Skeletal muscle tissue (tissue), 4 donors: ENCODE data around the gene CFAP210. TPM values are rescaled to one million over a fixed set of nuclear protein-coding genes. Genes with fewer than 3 reads are reported as not detected.

Experiments
- H3K27ac ChIP-seq: one replicate; pipeline ENCODE4 v1.7.0; 2013; ENCODE audit warnings: mild to moderate bottlenecking, low read depth, low read length, inconsistent platforms
- H3K27me3 ChIP-seq, 3 donors: one replicate each; pipeline ENCODE4 v1.7.0; 2013; ENCODE audit warnings: low read length in 3 of 3; ENCODE audit not compliant: control insufficient read depth in 3 of 3, insufficient read depth in 3 of 3
- H3K36me3 ChIP-seq, 3 donors: one replicate each; pipeline ENCODE4 v1.7.0; 2013; ENCODE audit warnings: low read length in 3 of 3; ENCODE audit not compliant: control insufficient read depth in 3 of 3, insufficient read depth in 3 of 3
- H3K4me1 ChIP-seq, 3 donors: one replicate each; pipeline ENCODE4 v1.7.0; 2013; ENCODE audit warnings: low read length in 3 of 3, mild to moderate bottlenecking in 3 of 3; ENCODE audit not compliant: control insufficient read depth in 3 of 3, insufficient read depth in 3 of 3
- H3K4me3 ChIP-seq, 3 donors: one replicate each; pipeline ENCODE4 v1.7.0; 2013; ENCODE audit warnings: low read length in 3 of 3
- H3K9ac ChIP-seq, 3 donors: one replicate each; pipeline ENCODE4 v1.7.0; 2013; ENCODE audit warnings: low read length in 3 of 3, mild to moderate bottlenecking in 3 of 3, moderate library complexity in 2 of 3, low read depth in 1 of 3
- H3K9me3 ChIP-seq, 3 donors: one replicate each; pipeline ENCODE4 v1.7.0; 2013; ENCODE audit warnings: low read length in 3 of 3; ENCODE audit not compliant: control insufficient read depth in 3 of 3
- total RNA-seq: library from RNA; depleted of rRNA; stranded (reverse); fragments of >200 nt; gene quantifications from one replicate; pipeline ENCODE4 v1.2.3, GENCODE V29; 2014
- donor health status: Osteomylitis.

Gene CFAP210
- total RNA-seq, 1 donor from 2014 or later = not detected

DNA sequence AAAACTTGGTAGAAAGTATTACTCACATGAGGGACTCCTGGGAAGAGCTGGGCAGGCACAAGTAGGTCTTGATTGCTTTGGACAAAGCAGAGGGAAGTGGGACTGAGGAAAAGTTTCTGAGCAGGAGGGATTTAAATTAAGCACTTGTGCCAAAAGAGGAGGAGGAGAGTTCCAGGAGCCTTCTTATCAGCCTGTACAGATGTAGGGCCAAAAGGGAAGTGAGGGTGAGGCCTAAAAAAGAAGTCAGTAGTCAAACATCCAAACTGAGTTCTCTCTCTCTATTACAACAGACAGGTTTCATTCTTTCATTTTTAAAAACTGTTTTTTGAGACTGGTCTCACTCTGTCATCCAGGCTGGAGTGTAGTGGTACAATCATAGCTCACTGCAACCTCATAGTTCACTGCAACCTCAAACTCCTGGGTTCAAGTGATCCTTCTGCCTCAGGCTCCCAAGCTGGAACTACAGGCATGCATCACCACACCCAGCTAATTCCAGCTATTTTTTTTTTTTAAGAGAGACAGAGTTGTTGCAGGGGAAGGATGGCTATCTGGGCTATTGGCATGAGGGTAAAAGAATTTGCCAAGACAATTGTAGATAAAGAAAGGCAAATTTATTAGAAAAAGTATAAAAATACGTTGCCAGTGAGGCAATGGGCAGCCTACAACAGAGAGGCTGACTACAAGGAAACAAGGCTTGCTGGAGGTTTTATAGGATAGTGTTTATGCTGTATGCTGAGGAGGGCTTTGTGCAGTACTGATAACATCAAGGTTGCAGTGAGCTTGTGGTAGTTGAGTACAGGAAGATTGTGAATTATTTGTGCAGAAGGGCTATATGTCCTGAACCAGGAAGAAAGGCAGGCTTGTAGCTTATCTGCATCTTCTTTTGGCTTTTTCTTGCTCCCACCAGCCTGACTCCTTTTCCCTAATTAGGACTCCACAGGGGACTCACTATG lies 29.0 kb downstream of the CFAP210 start:
- H3K36me3 ChIP-seq = no peaks in the 10 kb centered on the region
- H3K9ac ChIP-seq = no peak overlapping the region
- H3K9me3 ChIP-seq = no peaks in the 10 kb centered on the region
- no peak overlapping the region for H3K4me3 ChIP-seq
- no peaks in the 10 kb centered on the region for H3K27me3 ChIP-seq
- no peaks in the 10 kb centered on the region for H3K4me1 ChIP-seq
- H3K27ac ChIP-seq = no peak overlapping the region

DNA sequence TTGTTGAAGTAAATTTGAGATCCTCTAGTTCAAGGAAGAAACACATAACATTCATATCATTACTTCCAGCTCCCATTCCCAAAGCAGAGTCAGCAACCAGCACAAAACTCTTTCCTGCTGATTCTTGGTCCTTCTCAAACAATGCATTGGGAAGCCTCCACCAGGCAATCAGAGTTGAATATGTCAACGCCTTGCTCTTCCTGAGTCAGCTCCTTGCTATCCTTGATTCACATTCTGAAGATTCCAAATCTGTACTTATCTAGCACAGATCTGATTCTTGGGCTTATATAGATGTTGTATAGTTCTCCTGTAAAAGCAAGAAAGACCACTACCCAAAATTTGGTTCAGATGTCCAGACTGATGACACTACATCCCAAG lies 29.6 kb downstream of the CFAP210 start:
- H3K27me3 ChIP-seq = no peaks in the 10 kb centered on the region
- no peaks in the 10 kb centered on the region for H3K9me3 ChIP-seq
- H3K9ac ChIP-seq = no peak overlapping the region

DNA sequence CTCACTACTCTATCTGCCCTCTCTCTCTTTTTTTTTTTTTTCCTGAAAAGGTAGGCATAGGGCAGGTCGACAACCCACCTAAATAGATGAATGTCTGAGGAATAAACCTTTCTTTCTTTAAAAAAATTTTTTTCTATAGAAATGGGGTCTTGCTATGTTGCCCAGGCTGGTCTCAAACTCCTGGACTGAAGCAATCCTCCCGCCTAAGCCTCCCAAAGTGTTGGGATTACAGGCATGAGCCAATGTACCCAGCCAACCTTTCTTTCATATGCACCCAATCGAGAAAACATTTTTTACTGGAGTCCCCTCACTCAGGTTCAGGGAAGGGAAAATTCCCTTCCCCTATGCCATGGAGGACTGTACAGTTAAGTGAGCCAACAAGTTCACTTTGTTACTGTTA lies 31.0 kb downstream of the CFAP210 start:
- no peaks in the 10 kb centered on the region for H3K27me3 ChIP-seq
- H3K9ac ChIP-seq = no peak overlapping the region
- H3K27ac ChIP-seq = no peak overlapping the region
- H3K4me1 ChIP-seq = no peaks in the 10 kb centered on the region
- no peak overlapping the region for H3K4me3 ChIP-seq
- H3K9me3 ChIP-seq = no peaks in the 10 kb centered on the region
- no peaks in the 10 kb centered on the region for H3K36me3 ChIP-seq

More for the DNA sequence above, 29.6 kb downstream of the CFAP210 start:
- Histone ChIP-seq H3K4me1 (no peaks in the 10 kb centered on the region), H3K27ac (no peak overlapping the region), H3K36me3 (no peaks in the 10 kb centered on the region), H3K4me3 (no peak overlapping the region)

DNA sequence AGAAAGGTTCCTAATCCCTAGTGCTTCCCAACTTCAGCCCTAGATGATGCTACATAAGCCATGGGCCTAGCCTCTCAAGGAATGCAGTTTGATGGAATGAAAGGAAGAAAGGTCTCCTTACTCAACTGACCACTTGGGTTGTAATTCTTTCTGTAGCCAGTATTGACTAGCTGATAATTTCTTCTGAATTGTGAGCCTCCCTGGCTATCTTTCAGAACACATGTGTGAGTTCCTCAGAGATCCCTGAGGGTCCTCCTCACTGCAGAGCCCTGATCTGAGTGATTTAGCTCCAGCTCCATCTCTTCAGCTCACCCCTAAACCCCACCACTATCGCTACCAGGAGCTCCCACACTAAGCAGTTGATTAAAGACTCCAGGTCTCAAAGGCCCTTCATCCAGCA lies 31.5 kb downstream of the CFAP210 start:
- Histone ChIP-seq H3K4me3 (no peak overlapping the region), H3K27me3 (no peaks in the 10 kb centered on the region), H3K27ac (no peak overlapping the region), H3K9me3 (no peaks in the 10 kb centered on the region), H3K4me1 (no peaks in the 10 kb centered on the region), H3K36me3 (no peaks in the 10 kb centered on the region), H3K9ac (no peak overlapping the region)

DNA sequence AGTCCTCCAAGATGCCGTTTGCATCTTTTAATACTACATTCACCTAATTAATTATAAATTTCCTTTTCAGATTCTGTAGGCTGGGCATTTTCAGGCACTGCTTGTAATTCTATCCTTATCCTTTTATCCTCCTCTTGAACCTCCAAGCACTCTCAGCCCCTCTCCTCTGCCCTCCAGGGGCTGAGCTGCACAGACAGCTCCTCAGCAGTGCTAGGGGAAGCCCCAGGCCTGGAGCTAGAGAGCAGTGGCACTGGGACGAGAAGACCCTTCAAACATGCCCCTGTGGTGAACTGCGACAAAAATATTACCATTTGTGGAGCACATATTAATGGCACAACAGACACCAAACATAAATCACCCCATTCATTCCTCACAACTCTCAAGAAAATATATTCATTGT lies 32.9 kb downstream of the CFAP210 start:
- Histone ChIP-seq H3K27me3 (no peaks in the 10 kb centered on the region), H3K36me3 (no peaks in the 10 kb centered on the region), H3K4me3 (no peak overlapping the region), H3K9ac (no peak overlapping the region), H3K4me1 (no peaks in the 10 kb centered on the region), H3K27ac (no peak overlapping the region), H3K9me3 (no peaks in the 10 kb centered on the region)

DNA sequence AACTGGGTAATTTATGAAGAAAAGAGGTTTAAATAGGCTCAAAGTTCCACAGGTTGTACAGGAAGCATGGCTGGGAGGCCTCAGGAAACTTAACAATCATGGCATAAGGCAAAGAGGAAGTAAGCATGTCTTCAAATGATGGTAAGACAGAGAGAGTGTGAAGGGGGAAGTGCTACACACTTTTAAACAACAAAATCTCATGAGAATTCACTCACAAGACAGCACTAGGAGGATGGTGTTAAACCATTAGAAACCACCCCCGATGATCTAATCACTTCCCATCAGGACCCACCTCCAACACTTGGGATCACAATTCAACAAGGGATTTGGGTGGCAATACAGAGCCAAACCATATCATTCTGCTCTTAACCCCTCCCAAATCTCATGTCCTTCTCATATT lies 34.9 kb downstream of the CFAP210 start:
- H3K27ac ChIP-seq = no peak overlapping the region
- no peaks in the 10 kb centered on the region for H3K9me3 ChIP-seq
- no peak overlapping the region for H3K4me3 ChIP-seq
- H3K4me1 ChIP-seq = no peaks in the 10 kb centered on the region
- no peaks in the 10 kb centered on the region for H3K36me3 ChIP-seq
- H3K9ac ChIP-seq = no peak overlapping the region
- no peaks in the 10 kb centered on the region for H3K27me3 ChIP-seq

DNA sequence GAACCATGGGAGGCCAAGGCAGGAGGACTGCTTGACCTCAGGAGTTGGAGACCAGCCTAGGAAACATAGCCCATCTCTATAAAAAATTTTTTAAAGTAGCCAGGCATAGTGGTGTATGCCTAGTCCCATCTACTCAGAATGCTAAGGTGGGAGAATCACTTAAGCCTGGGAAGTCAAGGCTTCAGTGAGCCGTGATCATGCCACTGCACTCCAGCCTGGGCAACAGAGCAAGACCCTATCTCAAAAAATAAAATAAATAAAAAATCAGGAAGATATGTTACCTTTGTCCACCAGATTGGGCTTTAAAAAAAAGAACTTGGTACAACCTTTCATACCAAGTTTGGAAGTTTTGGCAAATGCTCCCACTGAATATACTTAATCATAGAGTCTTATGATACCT lies 35.3 kb downstream of the CFAP210 start:
- Histone ChIP-seq H3K27ac (no peak overlapping the region), H3K36me3 (no peaks in the 10 kb centered on the region), H3K9me3 (no peaks in the 10 kb centered on the region), H3K27me3 (no peaks in the 10 kb centered on the region), H3K4me3 (no peak overlapping the region), H3K9ac (no peak overlapping the region), H3K4me1 (no peaks in the 10 kb centered on the region)

DNA sequence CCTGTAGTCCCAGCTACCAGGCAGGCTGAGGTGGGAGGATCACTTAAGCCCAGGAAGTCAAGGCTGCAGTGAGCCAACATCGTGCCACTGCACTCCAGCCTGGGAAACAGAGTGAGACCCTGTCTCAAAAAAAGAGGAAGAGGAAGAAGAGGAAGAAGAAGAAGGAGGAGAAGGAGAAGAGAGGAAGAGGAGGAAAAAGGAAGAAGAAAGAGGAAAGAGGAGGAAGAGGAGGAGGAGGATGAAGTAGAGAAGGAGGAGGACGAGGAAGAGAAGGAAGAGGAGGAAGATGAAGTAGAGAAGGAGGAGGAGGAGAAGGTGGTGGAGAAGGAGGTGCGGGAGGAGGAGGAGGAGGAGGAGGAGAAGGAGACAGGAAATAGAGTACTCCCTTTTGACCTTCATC lies 38.0 kb downstream of the CFAP210 start:
- H3K27ac ChIP-seq = no peak overlapping the region

DNA sequence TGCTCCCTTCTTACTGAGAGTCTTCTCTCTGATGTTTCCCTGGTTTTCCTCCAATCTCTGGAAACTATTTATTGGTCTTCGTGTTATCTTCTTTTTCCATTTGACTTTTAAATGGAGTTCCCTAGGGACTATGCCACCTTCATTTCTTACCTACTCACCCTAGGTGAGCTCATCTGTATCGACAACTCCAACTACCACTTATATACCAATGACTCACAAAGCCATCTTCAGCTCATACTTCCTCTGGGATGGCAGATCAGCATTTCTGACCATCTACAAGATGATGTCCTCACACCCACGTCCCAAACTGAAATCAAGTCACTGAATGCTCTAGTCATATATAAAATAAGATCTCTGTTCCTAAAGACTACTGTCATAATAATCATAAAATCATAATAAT lies 40.6 kb downstream of the CFAP210 start:
- Histone ChIP-seq H3K27me3 (no peaks in the 10 kb centered on the region), H3K36me3 (no peaks in the 10 kb centered on the region), H3K4me3 (no peak overlapping the region), H3K9ac (no peak overlapping the region), H3K4me1 (no peaks in the 10 kb centered on the region), H3K27ac (no peak overlapping the region), H3K9me3 (no peaks in the 10 kb centered on the region)

More for the DNA sequence above, 38.0 kb downstream of the CFAP210 start:
- Histone ChIP-seq H3K4me3 (no peak overlapping the region), H3K9ac (no peak overlapping the region), H3K27me3 (no peaks in the 10 kb centered on the region), H3K36me3 (no peaks in the 10 kb centered on the region), H3K9me3 (no peaks in the 10 kb centered on the region), H3K4me1 (no peaks in the 10 kb centered on the region)

DNA sequence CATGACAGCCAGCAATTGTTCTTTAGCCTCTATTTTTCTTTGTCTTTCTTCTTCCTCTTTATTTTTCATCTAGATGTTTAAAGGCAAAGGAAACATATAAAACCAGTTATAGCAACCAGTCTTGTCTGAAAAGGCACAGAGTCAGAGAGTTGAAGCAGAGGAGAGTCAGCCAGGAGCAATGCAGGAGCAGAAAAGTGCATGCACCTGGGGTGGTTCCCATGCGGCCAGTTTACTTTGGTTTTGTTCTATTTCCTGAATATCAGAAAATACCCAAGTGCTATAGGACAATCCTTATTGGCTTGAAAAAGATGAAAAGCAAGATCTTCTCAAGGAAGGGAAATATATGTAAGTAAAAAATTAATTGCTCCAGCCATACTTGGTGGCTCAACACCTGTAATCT lies 44.9 kb downstream of the CFAP210 start:
- H3K9ac ChIP-seq = no peak overlapping the region
- H3K27ac ChIP-seq = no peak overlapping the region
- H3K4me3 ChIP-seq = no peak overlapping the region
- no peaks in the 10 kb centered on the region for H3K4me1 ChIP-seq
- no peaks in the 10 kb centered on the region for H3K9me3 ChIP-seq
- no peaks in the 10 kb centered on the region for H3K27me3 ChIP-seq
- no peaks in the 10 kb centered on the region for H3K36me3 ChIP-seq
